Adrenal gland (tissue), 5 donors: ENCODE results near the gene HES6.

Source experiments
- POLR2A ChIP-seq, 2 donors: fragments of 450-650 bp; IDR thresholded peaks; one replicate each; pipeline ENCODE4 v1.6.1; 2017; ENCODE audit warnings: antibody characterized with exemption in 2 of 2, mild to moderate bottlenecking in 2 of 2, moderate library complexity in 1 of 2
- TF ChIP-seq, protein P1 (sequence below), 6 experiments: fragments of 450-650 bp in 4 of 6; fragments of 200-600 bp in 2 of 6; sonication (generic) in 1 of 6; IDR thresholded peaks; 1 replicate in 5 of 6; 2 replicates in 1 of 6; pipeline versions ENCODE4 v1.5.1 to v1.8.0; 2016 to 2021; ENCODE audit warnings: antibody characterized with exemption in 6 of 6, mild to moderate bottlenecking in 2 of 6, moderate library complexity in 1 of 6
- donor health status: DM: no; HTN: no; CAD: no.

DNA sequence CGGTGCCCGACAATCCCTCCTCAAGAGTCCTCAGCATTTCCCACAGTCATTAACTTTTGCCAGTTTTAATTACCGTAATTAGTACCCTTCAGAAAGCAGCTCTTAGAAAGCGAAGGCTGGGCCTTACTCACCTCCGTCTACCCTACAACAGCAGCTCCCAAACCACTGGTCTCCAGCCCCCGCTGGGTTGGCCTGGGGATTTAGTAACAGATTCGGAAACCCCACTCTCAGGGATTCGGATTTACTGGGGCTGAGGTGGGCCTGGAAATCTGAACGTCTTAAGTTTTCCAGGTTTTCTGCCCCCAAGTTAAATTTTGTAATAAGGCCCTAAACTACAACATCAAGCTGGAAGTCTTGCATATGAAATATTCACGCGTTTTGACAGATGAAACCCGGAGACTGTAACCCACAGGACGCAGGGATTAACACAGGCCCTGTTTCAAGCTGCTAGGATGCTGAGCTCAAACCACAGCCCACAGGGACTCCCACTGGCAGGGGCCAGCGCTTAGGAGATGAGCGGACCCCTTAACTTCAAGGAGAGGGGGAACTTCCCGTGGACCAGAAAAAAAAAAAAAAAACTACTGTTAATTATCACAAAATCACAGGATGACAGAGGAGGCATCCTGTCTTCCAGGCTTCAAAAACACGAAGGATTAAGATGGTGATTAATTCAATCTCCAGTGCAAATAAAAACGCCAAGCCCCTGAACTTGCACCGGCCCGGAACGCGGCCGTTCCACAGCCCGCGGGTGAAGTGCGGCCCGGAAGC, 37.3 kb downstream of the HES6 start:
- TF ChIP-seq, protein P1, sequence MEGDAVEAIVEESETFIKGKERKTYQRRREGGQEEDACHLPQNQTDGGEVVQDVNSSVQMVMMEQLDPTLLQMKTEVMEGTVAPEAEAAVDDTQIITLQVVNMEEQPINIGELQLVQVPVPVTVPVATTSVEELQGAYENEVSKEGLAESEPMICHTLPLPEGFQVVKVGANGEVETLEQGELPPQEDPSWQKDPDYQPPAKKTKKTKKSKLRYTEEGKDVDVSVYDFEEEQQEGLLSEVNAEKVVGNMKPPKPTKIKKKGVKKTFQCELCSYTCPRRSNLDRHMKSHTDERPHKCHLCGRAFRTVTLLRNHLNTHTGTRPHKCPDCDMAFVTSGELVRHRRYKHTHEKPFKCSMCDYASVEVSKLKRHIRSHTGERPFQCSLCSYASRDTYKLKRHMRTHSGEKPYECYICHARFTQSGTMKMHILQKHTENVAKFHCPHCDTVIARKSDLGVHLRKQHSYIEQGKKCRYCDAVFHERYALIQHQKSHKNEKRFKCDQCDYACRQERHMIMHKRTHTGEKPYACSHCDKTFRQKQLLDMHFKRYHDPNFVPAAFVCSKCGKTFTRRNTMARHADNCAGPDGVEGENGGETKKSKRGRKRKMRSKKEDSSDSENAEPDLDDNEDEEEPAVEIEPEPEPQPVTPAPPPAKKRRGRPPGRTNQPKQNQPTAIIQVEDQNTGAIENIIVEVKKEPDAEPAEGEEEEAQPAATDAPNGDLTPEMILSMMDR (IDR thresholded peaks at IDR 0.05): no peak
- no peak for TF ChIP-seq POLR2A (IDR thresholded peaks at IDR 0.05)
